VCaP (cell line): Measurements from ENCODE around the gene LSAMP.

Experiments used
- H3K27ac ChIP-seq: fragments of 450-650 bp; 2 replicates; pipeline ENCODE4 v1.5.1; 2017
- CTCF ChIP-seq: fragments of 450-650 bp; conservative IDR thresholded peaks from 2 replicates; pipeline ENCODE4 v1.5.1; 2017; ENCODE audit warnings: mild to moderate bottlenecking, moderate library complexity

Gene LSAMP

DNA sequence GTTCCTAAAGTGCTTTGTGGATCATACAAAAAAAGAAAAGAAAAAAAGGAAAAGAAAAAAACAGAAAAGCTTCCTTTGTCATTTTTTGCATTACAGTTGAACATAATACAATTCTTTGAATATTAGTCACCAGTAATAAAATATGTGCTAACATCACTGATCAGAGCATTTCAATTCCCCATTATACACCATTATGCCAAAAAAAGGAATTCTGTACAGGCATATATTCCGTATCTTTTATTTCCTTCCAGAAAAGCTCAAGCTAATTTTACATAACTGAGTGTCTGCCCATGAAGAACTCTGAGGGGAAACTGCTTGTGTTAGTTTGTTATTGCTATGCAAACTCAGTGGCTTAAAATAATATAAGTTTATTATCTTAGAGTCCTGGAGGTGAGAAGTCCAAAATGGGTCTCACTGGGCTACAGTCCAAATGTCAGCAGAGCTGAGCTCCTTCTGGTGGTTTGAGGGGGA is 444.1 kb downstream of the LSAMP start:
- TF ChIP-seq CTCF, result no peak
- H3K27ac ChIP-seq, result no peak overlapping the region

DNA sequence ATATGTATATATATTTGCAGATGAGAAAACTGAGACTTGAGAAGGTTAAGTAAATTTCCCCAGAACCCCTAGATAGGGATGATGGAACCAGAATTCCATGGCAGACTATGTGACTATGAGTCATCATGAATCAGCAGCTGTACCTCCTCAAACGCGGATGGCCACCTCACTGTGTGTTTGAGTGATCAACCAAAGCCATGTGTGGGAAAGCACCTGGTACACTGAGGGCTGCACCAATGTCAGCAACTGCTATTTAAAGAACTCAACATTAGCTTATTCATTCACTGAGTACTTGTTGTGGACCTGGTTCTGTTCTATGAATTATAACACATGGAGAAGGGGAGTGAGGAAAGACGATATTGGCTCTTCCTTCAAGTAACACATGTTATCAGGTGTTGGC is 445.0 kb downstream of the LSAMP start:
- no peak overlapping the region for H3K27ac ChIP-seq
- no peak for TF ChIP-seq CTCF

DNA sequence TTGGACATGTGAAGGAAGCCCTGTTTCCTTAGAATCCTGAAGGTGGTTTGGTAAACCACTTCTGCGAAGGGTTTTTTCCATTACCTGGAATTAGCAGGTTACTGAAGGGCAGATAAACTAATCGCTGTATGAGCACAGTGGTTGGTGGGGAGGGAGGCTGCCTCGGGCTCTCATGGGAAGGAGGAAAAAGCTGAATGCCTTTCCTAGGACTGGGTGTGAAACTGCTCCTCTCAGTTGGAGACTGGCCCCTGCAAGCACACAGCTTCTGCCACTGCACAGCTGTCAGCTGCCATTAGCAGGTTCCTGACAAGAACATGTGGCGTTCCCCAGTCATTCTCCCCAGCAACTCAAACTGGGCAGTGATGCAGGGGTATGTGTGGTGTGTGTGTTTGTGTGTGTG is 445.7 kb downstream of the LSAMP start:
- TF ChIP-seq CTCF, result no peak
- H3K27ac ChIP-seq, result no peak overlapping the region

- no peak overlapping the region for H3K27ac ChIP-seq
- no peak for TF ChIP-seq CTCF
Observed at GRCh38 chr3:115999001-115999585, 446.2 kb downstream of the LSAMP start.

DNA sequence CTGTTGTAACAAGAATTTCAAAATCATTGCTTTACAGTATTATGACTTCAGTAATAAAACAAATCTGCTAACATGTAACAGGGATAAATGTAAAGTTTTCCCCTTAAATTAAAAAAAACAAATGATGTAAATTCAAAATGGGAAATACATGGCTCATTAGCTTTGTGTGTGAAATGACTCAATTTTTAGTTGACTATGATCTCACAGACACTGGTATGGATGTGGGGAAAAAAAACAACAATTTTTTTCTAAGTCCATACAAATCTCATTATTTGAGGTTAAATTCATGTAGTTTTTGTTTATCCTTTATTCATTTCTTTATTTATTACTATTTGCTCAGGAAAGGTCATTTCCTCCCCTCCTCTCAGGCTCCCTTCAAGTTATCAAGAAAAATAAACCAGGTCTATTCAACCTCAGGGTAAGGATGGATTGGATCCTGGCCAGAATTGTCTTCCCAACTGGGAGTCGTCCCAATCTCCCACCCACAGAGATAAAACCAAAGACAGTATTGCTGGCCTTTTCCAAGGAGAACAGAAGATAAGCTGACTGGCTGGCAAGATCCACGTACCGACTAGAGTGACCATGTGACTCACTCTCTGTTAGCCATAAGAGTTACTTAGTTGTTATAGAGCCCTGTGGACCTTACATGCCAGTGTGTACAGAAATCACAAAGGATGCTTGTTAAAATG is 448.7 kb downstream of the LSAMP start:
- no peak for TF ChIP-seq CTCF
- no peak overlapping the region for H3K27ac ChIP-seq

- TF ChIP-seq CTCF, result no peak
- H3K27ac ChIP-seq, result no peak overlapping the region
Observed at GRCh38 chr3:115990669-115991068, 454.6 kb downstream of the LSAMP start.

DNA sequence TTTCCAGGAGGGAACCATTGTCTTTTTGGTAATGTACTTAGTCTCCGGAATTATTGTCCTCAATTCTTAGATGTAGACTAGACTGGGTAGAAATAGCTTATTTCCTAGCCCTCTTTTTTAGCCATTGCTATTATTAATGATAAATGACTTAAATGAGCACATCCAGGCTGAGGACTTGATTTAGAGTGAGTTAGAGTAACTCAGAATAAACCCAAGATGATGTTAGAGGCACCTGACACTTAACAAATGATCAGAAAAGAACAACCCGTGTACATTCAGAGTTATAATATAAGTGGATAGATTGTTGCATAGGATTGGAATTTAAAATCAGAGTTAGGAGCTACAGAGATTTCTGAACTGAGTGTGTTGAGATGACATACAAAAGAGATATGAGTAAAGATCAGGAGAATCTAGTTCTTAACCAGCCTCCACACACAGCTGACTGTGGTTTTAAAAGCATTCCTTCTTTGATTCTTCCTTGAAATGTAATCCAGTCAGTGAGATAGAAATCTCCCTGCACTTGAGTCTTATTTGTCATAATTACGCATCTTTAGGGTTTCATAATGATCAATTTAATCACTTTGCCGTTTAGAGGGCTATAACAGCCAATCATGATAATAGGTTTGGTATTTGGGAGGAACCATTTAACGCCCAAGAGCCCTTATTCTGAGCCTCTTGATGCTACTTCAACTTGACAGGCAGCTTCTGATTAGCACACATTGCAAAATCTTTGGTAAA is 455.4 kb downstream of the LSAMP start:
- no peak for TF ChIP-seq CTCF
- no peak overlapping the region for H3K27ac ChIP-seq
